ENCODE measurements around the gene HM13.

Gene HM13

DNA sequence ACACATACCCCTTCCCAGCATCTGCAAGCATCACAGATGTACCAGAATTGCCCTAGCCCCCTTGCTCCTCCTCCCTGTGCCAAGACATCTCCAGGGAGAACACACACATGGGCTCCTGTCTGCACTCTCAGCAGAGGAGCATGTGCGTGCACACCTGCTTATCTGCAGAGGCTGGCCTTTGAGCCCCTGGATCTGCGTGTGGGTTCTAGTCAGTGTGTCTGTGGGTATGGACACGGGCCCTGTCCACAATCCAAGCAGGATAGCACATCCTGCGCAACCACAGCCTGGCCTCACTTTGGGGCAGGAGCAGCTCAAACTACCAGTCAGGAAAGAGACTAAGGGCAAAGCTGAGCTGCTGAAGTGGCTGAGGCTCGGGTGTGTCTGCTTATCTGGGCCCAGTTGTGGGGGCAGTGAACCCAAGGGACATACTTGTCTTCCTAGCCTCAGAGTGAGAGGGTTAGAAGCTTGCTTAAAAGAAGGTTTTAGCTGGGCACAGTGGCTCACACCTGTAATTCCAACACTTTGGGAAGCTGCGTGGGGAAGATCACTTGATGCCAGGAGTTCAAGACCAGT, 41.0 kb downstream of the HM13 start:
- Histone ChIP-seq H3K9me3 (ENCODE audit: control insufficient read depth in 2 of 2, low read length in 2 of 2) (no peaks in the 10 kb centered on the region), H3K4me3 (ENCODE audit: low read length in 2 of 2) (no peak overlapping the region), H3K36me3 (ENCODE audit: control insufficient read depth in 2 of 2, insufficient read depth in 2 of 2, low read length in 2 of 2) (peaks cover 38 to 40% of the 10 kb centered on the region in 2 donors), H3K27ac (ENCODE audit: low read length) (no peak overlapping the region), H3K4me1 (ENCODE audit: control insufficient read depth, insufficient read depth, low read length) (no peaks in the 10 kb centered on the region), H3K9ac (ENCODE audit: low read length in 2 of 2) (no peak overlapping the region), H3K27me3 (ENCODE audit: control insufficient read depth in 1 of 2, insufficient read depth in 2 of 2, low read length in 2 of 2) (no peaks in the 10 kb centered on the region)

- H3K9me3 ChIP-seq (ENCODE audit: control insufficient read depth in 2 of 2, low read length in 2 of 2): no peaks in the 10 kb centered on the region
- H3K27ac ChIP-seq (ENCODE audit: low read length): no peak overlapping the region
- no peak overlapping the region for H3K4me3 ChIP-seq (ENCODE audit: low read length in 2 of 2)
- H3K36me3 ChIP-seq (ENCODE audit: control insufficient read depth in 2 of 2, insufficient read depth in 2 of 2, low read length in 2 of 2): peaks cover 37 to 42% of the 10 kb centered on the region in 2 donors
- peaks cover 10% of the 10 kb centered on the region for H3K4me1 ChIP-seq (ENCODE audit: control insufficient read depth, insufficient read depth, low read length)
- H3K27me3 ChIP-seq (ENCODE audit: control insufficient read depth in 1 of 2, insufficient read depth in 2 of 2, low read length in 2 of 2): no peaks in the 10 kb centered on the region
- no peak overlapping the region for H3K9ac ChIP-seq (ENCODE audit: low read length in 2 of 2)
Observed at GRCh38 chr20:31559704-31560093, 45.5 kb downstream of the HM13 start.

DNA sequence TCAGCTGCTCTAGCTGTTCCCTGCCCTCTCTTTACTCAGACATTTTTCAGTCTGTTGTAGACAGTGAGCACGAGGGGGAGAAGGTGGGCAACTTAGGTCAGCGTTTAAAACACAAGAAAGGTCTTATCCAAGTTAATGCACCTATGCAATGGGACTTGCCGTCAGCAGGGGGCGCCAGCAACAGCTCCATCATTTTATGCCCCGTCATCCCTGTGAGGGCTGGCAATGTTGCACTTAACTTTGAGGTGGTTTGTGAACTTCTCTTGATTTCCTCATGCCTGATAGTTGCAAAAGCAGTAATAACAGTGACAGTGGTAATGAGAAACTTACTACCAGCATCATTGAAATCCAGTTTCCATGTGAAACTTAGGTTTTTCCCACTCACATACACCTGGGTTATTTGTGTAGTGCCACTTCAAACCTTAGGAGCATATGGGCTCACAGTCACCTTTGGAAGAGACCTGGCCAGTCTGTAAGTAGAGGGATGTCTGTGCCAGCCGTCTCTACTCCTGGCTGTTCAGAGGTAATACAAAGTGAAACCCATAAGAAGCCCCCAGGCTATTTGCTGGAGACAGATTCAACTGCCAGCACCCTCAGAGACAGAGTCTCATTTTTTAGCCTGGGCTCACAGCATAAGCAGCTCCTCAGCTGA, 46.0 kb downstream of the HM13 start:
- Histone ChIP-seq H3K4me3 (ENCODE audit: low read length in 2 of 2) (no peak overlapping the region), H3K9me3 (ENCODE audit: control insufficient read depth in 2 of 2, low read length in 2 of 2) (no peaks in the 10 kb centered on the region), H3K27me3 (ENCODE audit: control insufficient read depth in 1 of 2, insufficient read depth in 2 of 2, low read length in 2 of 2) (no peaks in the 10 kb centered on the region), H3K36me3 (ENCODE audit: control insufficient read depth in 2 of 2, insufficient read depth in 2 of 2, low read length in 2 of 2) (peaks cover 32 to 37% of the 10 kb centered on the region in 2 donors), H3K4me1 (ENCODE audit: control insufficient read depth, insufficient read depth, low read length) (peaks cover 10% of the 10 kb centered on the region), H3K9ac (ENCODE audit: low read length in 2 of 2) (peak overlapping the region in 1 of 2 donors; percentile 6), H3K27ac (ENCODE audit: low read length) (peak overlapping the region; percentile 24)

DNA sequence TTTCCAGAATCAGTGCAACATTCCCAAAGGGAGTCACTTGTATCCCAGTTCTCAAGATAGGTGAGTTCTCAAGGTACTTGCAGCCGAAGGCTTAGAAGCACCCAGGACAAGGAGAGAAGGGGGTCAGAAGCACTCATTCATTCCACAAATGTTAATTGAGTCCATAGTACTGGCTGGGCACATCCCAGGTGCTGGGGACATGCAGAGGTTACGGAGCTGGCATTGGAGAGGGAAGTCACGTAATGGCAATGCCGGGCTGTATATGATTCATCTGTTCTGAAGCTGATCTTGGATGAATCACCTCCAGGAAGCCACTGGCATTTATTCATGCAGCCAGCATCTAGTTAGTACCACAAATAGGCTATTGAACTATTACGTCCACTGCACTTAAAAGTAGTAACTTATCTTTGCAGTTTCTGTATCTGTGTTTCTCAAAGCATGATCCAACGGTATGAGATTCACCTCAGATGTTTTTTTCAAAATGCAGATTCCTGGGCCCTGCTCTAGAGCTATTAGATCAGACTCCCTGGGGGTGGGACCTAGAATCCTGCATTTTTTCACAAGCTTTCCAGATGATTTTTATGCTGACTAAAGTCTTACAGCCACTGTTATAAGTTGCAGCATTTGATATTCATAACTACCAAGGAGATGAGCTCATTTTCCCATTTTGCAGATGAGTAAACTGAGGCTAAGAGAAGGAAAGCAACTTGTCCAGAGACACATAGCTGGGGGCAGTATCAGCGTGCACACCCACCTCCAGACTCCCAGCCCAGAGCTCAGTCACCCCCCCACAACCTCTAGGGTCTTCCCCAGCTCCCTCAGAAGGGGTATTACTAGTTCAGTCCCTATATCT, 46.7 kb downstream of the HM13 start:
- Histone ChIP-seq H3K27me3 (ENCODE audit: control insufficient read depth in 1 of 2, insufficient read depth in 2 of 2, low read length in 2 of 2) (no peaks in the 10 kb centered on the region), H3K9ac (ENCODE audit: low read length in 2 of 2) (peak overlapping the region in 1 of 2 donors; percentile 6), H3K9me3 (ENCODE audit: control insufficient read depth in 2 of 2, low read length in 2 of 2) (no peaks in the 10 kb centered on the region), H3K4me3 (ENCODE audit: low read length in 2 of 2) (no peak overlapping the region), H3K27ac (ENCODE audit: low read length) (peak overlapping the region; percentile 24), H3K36me3 (ENCODE audit: control insufficient read depth in 2 of 2, insufficient read depth in 2 of 2, low read length in 2 of 2) (peaks cover 33 to 36% of the 10 kb centered on the region in 2 donors), H3K4me1 (ENCODE audit: control insufficient read depth, insufficient read depth, low read length) (peaks cover 10% of the 10 kb centered on the region)

GRCh38 chr20:31562241-31562640, 48.0 kb downstream of the HM13 start:
- peaks cover 39 to 40% of the 10 kb centered on the region in 2 donors for H3K36me3 ChIP-seq (ENCODE audit: control insufficient read depth in 2 of 2, insufficient read depth in 2 of 2, low read length in 2 of 2)
- H3K4me3 ChIP-seq (ENCODE audit: low read length in 2 of 2): no peak overlapping the region
- H3K9me3 ChIP-seq (ENCODE audit: control insufficient read depth in 2 of 2, low read length in 2 of 2): no peaks in the 10 kb centered on the region
- H3K27me3 ChIP-seq (ENCODE audit: control insufficient read depth in 1 of 2, insufficient read depth in 2 of 2, low read length in 2 of 2): no peaks in the 10 kb centered on the region
- peaks cover 10% of the 10 kb centered on the region for H3K4me1 ChIP-seq (ENCODE audit: control insufficient read depth, insufficient read depth, low read length)
- H3K9ac ChIP-seq (ENCODE audit: low read length in 2 of 2): no peak overlapping the region
- H3K27ac ChIP-seq (ENCODE audit: low read length): no peak overlapping the region

DNA sequence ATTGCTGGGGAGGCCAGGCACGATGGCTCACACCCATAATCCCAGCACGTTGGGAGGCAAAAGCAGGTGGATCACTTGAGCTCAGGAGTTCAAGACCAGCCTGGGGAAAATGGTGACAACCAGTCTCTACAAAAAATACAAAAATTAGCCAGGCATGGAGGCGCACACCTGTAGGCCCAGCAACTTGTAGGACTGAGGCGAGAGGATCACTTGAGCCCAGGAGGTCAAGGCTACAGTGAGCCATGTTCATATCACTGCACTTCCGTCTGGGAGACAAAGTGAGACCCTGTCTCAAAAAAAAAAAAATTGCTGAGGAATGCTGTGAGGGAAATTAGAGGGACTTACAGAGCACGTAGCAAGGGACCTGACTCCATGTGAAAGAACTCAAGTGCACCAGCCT, 50.0 kb downstream of the HM13 start:
- H3K9ac ChIP-seq (ENCODE audit: low read length in 2 of 2): no peak overlapping the region
- no peaks in the 10 kb centered on the region for H3K27me3 ChIP-seq (ENCODE audit: control insufficient read depth in 1 of 2, insufficient read depth in 2 of 2, low read length in 2 of 2)
- H3K36me3 ChIP-seq (ENCODE audit: control insufficient read depth in 2 of 2, insufficient read depth in 2 of 2, low read length in 2 of 2): peaks cover 38 to 39% of the 10 kb centered on the region in 2 donors
- H3K27ac ChIP-seq (ENCODE audit: low read length): no peak overlapping the region
- no peak overlapping the region for H3K4me3 ChIP-seq (ENCODE audit: low read length in 2 of 2)
- H3K9me3 ChIP-seq (ENCODE audit: control insufficient read depth in 2 of 2, low read length in 2 of 2): no peaks in the 10 kb centered on the region
- peaks cover 10% of the 10 kb centered on the region for H3K4me1 ChIP-seq (ENCODE audit: control insufficient read depth, insufficient read depth, low read length)

- Histone ChIP-seq H3K9ac (ENCODE audit: low read length in 2 of 2) (no peak overlapping the region), H3K4me1 (ENCODE audit: control insufficient read depth, insufficient read depth, low read length) (peaks cover 12% of the 10 kb centered on the region), H3K27me3 (ENCODE audit: control insufficient read depth in 1 of 2, insufficient read depth in 2 of 2, low read length in 2 of 2) (no peaks in the 10 kb centered on the region), H3K9me3 (ENCODE audit: control insufficient read depth in 2 of 2, low read length in 2 of 2) (no peaks in the 10 kb centered on the region), H3K36me3 (ENCODE audit: control insufficient read depth in 2 of 2, insufficient read depth in 2 of 2, low read length in 2 of 2) (peaks cover 30 to 37% of the 10 kb centered on the region in 2 donors), H3K27ac (ENCODE audit: low read length) (no peak overlapping the region), H3K4me3 (ENCODE audit: low read length in 2 of 2) (no peak overlapping the region)
Observed at GRCh38 chr20:31565699-31566318, 51.6 kb downstream of the HM13 start.

DNA sequence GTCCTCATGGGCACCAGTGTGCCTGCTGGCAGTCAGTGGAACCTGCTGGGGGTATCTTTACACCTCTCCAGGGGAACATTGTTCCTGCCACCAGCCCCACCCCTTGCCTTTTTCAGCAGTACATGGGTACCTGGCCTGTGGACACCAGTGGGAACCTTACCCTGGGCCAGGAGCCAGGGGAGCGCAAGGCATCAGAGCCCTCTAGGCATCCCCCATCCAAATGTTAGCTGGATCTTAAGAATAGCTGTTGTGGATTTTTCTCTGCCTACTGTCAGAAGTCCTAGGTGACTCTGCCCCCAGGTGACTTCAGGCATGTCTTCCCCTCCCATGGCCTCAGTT, 52.0 kb downstream of the HM13 start:
- Histone ChIP-seq H3K9me3 (ENCODE audit: control insufficient read depth in 2 of 2, low read length in 2 of 2) (no peaks in the 10 kb centered on the region), H3K4me1 (ENCODE audit: control insufficient read depth, insufficient read depth, low read length) (peaks cover 12% of the 10 kb centered on the region), H3K27me3 (ENCODE audit: control insufficient read depth in 1 of 2, insufficient read depth in 2 of 2, low read length in 2 of 2) (no peaks in the 10 kb centered on the region), H3K27ac (ENCODE audit: low read length) (no peak overlapping the region), H3K4me3 (ENCODE audit: low read length in 2 of 2) (no peak overlapping the region), H3K9ac (ENCODE audit: low read length in 2 of 2) (no peak overlapping the region), H3K36me3 (ENCODE audit: control insufficient read depth in 2 of 2, insufficient read depth in 2 of 2, low read length in 2 of 2) (peaks cover 27 to 37% of the 10 kb centered on the region in 2 donors)

DNA sequence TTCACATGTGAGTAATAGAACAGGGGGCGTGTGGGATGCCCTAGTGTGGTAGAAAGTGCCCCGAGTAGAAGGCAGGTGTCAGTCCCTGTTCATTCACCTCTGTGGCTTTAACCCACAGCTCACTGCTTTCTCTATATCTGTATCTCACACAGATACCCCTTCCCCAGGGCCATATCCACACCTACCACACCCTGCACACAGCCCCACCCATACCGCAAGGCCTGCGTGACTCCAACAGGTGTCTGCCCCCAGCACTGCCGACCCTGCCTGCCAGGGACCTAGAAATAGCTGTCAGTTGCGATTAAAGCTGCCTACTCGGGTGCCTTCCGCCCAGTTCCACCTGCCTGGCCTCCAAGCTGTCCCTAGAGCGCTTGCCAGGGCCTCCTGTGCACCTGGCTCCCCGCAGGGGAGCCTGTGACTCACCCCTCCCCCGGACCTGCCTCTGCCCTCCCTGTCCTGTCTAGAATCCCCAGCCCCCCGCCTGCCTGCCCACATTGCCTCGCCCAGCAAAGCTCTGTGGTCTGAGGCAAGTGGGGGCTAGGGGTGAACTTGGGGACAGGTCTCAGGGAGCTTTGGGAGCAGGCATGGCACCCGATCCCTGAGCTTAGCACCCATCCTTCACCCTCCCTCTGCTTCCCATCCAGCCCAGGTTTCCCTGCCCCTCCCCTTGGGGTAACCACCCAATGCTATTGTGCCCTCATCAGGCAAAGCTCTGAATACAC, 52.6 kb downstream of the HM13 start:
- H3K4me3 ChIP-seq (ENCODE audit: low read length in 2 of 2): no peak overlapping the region
- H3K27me3 ChIP-seq (ENCODE audit: control insufficient read depth in 1 of 2, insufficient read depth in 2 of 2, low read length in 2 of 2): no peaks in the 10 kb centered on the region
- peaks cover 13% of the 10 kb centered on the region for H3K4me1 ChIP-seq (ENCODE audit: control insufficient read depth, insufficient read depth, low read length)
- peaks cover 22 to 33% of the 10 kb centered on the region in 2 donors for H3K36me3 ChIP-seq (ENCODE audit: control insufficient read depth in 2 of 2, insufficient read depth in 2 of 2, low read length in 2 of 2)
- no peak overlapping the region for H3K27ac ChIP-seq (ENCODE audit: low read length)
- H3K9me3 ChIP-seq (ENCODE audit: control insufficient read depth in 2 of 2, low read length in 2 of 2): no peaks in the 10 kb centered on the region
- no peak overlapping the region for H3K9ac ChIP-seq (ENCODE audit: low read length in 2 of 2)

- H3K27me3 ChIP-seq (ENCODE audit: control insufficient read depth in 1 of 2, insufficient read depth in 2 of 2, low read length in 2 of 2): no peaks in the 10 kb centered on the region
- no peak overlapping the region for H3K9ac ChIP-seq (ENCODE audit: low read length in 2 of 2)
- H3K4me1 ChIP-seq (ENCODE audit: control insufficient read depth, insufficient read depth, low read length): peaks cover 16% of the 10 kb centered on the region
- no peak overlapping the region for H3K27ac ChIP-seq (ENCODE audit: low read length)
- no peaks in the 10 kb centered on the region for H3K9me3 ChIP-seq (ENCODE audit: control insufficient read depth in 2 of 2, low read length in 2 of 2)
- no peak overlapping the region for H3K4me3 ChIP-seq (ENCODE audit: low read length in 2 of 2)
- peaks cover 17 to 28% of the 10 kb centered on the region in 2 donors for H3K36me3 ChIP-seq (ENCODE audit: control insufficient read depth in 2 of 2, insufficient read depth in 2 of 2, low read length in 2 of 2)
Observed at GRCh38 chr20:31567380-31567720, 53.1 kb downstream of the HM13 start.

Data from stomach smooth muscle (tissue), 2 donors.